Progenitor cell of endocrine pancreas (in vitro differentiated cells): Measurements from ENCODE around the gene PRDM16. TPM values are rescaled to one million over a fixed set of nuclear protein-coding genes. Genes with fewer than 3 reads are reported as not detected.

Experiments
- DNase-seq: peaks from one replicate; pipeline ENCODE4 v3.0.0; 2021; ENCODE audit warnings: low spot score; ENCODE audit not compliant: unreplicated experiment
- H3K27ac Mint-ChIP-seq: 2 replicates; pipeline ENCODE4 v1.8.0; 2021; ENCODE audit warnings: mild to moderate bottlenecking, moderate library complexity, mixed read lengths
- H3K27me3 Mint-ChIP-seq: 2 replicates; pipeline ENCODE4 v1.8.0; 2021; ENCODE audit warnings: mixed read lengths
- H3K36me3 Mint-ChIP-seq: 2 replicates; pipeline ENCODE4 v1.8.0; 2022; ENCODE audit warnings: mixed read lengths; ENCODE audit not compliant: insufficient read depth
- H3K4me1 Mint-ChIP-seq: 2 replicates; pipeline ENCODE4 v1.8.0; 2021; ENCODE audit warnings: low read depth, mixed read lengths
- H3K4me3 Mint-ChIP-seq: 2 replicates; pipeline ENCODE4 v1.8.0; 2021; ENCODE audit warnings: low read depth, mild to moderate bottlenecking, moderate library complexity, mixed read lengths
- H3K9me3 Mint-ChIP-seq: 2 replicates; pipeline ENCODE4 v1.8.0; 2021; ENCODE audit warnings: low read depth, mixed read lengths
- CTCF ChIP-seq: fragments of 200-600 bp; sonication (generic); IDR thresholded peaks from one replicate; pipeline ENCODE4 v1.5.0; 2021; ENCODE audit warnings: antibody characterized with exemption, mild to moderate bottlenecking; ENCODE audit not compliant: unreplicated experiment
- total RNA-seq: library from RNA; stranded (reverse); gene quantifications from 2 replicates; pipeline ENCODE4 v1.2.1, GENCODE V29; 2021

PRDM16 gene
- total RNA-seq, 1 donor from 2014 or later, result 69.1 TPM

DNA sequence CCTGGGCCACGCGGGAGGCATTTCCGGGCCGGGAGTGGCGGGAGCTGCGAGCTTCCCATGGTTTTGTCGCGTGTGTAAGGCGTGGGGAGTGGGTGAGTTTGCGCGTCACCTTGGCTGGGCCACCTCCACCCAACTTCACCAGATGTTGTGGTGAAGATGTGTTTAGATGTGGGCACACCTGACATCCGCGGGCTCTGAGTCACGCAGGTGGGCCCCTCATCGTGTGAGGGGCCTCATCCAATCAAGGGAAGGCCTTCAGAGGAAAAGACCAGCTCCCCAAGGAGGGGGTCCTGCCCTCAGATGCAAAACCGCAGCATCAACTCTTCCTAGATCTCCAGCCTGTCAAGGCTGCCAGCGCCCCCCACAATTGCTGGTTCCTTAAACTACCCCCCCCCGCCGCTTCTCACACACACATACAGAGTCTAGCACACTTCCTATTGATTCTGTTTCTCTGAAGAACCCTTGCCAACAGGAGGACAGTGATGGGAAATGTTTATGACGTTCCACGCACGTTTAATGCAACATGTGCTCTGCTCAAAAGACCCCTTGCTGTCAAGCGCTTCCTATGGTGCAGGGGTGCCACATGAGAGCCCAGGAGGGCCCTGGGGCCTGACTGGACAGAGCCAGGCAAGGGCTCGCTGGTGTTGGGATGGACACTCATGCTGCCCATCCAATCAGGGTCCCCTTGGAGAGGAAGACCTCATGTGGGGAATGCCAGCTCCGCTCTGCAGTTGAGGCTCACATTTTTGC lies 35.8 kb upstream of the PRDM16 start:
- Mint-ChIP-seq H3K36me3 (no peaks in the 10 kb centered on the region), H3K27me3 (peaks cover 5% of the 10 kb centered on the region), H3K9me3 (peaks cover 3% of the 10 kb centered on the region), H3K27ac (no peak overlapping the region), H3K4me1 (no peaks in the 10 kb centered on the region), H3K4me3 (no peak overlapping the region)
- no peak for DNase-seq
- TF ChIP-seq CTCF, result no peak

DNA sequence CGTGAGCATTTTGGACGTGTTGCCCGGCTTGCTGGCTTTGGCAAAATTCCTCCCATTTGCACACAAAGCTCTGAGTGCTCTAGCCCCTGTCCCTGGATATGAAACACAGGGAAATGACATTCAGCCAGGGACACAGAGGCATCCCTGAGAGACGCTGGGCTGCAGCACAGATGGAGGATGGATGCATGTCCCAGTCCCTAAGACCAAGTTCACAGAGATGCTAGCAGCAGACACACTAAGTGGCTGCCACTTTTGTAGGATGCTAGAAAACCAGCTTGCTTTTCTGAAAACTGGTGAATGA lies 35.3 kb upstream of the PRDM16 start:
- no peaks in the 10 kb centered on the region for H3K4me1 Mint-ChIP-seq
- TF ChIP-seq CTCF, result no peak
- H3K27ac Mint-ChIP-seq, result no peak overlapping the region
- peaks cover 3% of the 10 kb centered on the region for H3K9me3 Mint-ChIP-seq
- H3K27me3 Mint-ChIP-seq, result peaks cover 5% of the 10 kb centered on the region
- no peaks in the 10 kb centered on the region for H3K36me3 Mint-ChIP-seq
- H3K4me3 Mint-ChIP-seq, result no peak overlapping the region
- DNase-seq, result no peak

DNA sequence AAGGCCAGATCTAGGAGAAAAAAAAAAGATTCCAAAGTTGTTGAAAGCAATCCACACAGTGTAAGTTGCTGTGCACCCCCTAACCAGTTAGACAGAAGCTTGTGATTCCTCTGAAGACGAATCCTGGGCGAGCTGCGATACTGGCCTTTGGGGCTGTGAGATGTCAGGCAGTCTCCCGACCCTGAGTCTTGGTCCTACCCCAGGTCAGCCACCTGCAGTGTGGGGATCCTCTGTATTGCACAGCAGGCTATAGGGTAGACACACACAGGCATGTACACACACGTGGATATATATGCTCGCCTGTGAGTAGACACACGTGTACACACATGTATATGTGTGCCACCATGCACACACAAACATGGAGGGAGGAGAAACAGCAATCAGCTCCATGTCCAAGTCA lies 34.8 kb upstream of the PRDM16 start:
- Mint-ChIP-seq H3K27ac (no peak overlapping the region), H3K4me1 (no peaks in the 10 kb centered on the region), H3K4me3 (no peak overlapping the region), H3K9me3 (peaks cover 3% of the 10 kb centered on the region), H3K27me3 (peaks cover 5% of the 10 kb centered on the region), H3K36me3 (no peaks in the 10 kb centered on the region)
- no peak for DNase-seq
- no peak for TF ChIP-seq CTCF

- no peak for TF ChIP-seq CTCF
- DNase-seq, result no peak
- H3K4me1 Mint-ChIP-seq, result no peaks in the 10 kb centered on the region
These were observed 34.1 kb upstream of the PRDM16 start for GRCh38 chr1:3034728-3035562.

DNA sequence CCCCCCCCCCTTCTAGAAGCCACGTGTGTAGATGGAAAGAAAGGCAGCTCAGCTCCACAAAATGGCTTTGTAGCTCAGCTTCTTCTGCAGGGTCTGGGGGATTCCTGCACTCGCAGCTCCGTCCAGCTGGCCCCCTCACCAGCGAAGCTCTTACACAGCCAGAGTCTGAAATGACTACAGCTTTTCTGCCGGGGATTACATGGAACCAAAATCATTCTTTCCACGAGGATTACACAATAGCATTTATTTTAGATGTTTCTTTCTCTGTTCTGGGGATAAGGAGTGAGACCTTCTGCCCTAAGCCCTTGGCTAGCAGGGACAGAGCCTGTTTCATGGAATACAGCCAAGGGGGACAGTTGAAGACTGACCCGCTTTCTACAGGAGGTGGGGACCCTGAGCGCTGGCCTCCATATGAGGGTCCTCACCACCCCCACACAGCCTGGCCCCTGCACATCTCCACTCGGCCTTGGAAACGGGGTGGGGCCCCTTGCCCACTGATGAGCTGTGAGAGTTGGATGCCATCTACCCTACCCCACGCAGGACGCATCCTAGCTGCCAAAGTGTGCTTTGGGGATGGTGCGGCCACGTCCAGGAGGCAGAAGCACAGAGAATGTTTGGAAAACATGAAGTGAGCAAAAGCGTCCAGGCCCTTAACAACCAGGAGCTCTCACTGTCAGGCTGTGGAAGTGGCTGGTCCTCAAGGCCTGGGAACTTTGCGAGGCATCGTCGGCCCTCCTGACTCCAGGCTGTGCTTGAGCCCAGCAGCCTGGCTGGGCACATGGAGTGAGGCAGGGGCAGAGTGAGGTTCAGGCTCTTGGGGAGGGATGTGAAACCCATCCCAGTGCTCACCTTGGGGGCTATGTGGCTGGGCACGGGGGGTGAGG lies 33.2 kb upstream of the PRDM16 start:
- Mint-ChIP-seq H3K4me3 (no peak overlapping the region), H3K36me3 (no peaks in the 10 kb centered on the region), H3K27ac (no peak overlapping the region), H3K9me3 (peaks cover 3% of the 10 kb centered on the region), H3K4me1 (no peaks in the 10 kb centered on the region), H3K27me3 (peaks cover 5% of the 10 kb centered on the region)
- TF ChIP-seq CTCF, result no peak
- DNase-seq, result no peak

More at GRCh38 chr1:3034728-3035562, 34.1 kb upstream of the PRDM16 start:
- Mint-ChIP-seq H3K27me3 (peaks cover 5% of the 10 kb centered on the region), H3K36me3 (no peaks in the 10 kb centered on the region), H3K27ac (no peak overlapping the region), H3K9me3 (peaks cover 3% of the 10 kb centered on the region), H3K4me3 (no peak overlapping the region)
